HCT116 (cell line): Measurements from ENCODE around the gene GBGT1.
A peak's percentile ranks its signal among the peaks of the same experiment; 100 is the strongest.

Experiments
- POLR2A ChIP-seq: IDR thresholded peaks from 2 replicates; pipeline ENCODE4 v1.7.0; 2011; ENCODE audit warnings: borderline replicate concordance; ENCODE audit not compliant: insufficient read depth, insufficient read length; ENCODE audit errors: extremely low read depth
- SP1 ChIP-seq: IDR thresholded peaks from 2 replicates; pipeline ENCODE4 v1.6.1; 2012; ENCODE audit warnings: low read depth
- SRF ChIP-seq: IDR thresholded peaks from 2 replicates; pipeline ENCODE4 v1.6.1; 2012; ENCODE audit warnings: low read depth
- TF ChIP-seq, protein P1 (sequence below), 3 experiments: fragments of 200-600 bp in 1 of 3; sonication (generic) in 1 of 3; IDR thresholded peaks in 2 of 3; conservative IDR thresholded peaks in 1 of 3; 2 replicates each; pipeline ENCODE4 v1.5.1; 2012 to 2017; ENCODE audit warnings: low read depth in 2 of 3, low read length in 2 of 3, antibody characterized with exemption in 1 of 3, borderline replicate concordance in 1 of 3, control low read depth in 1 of 3, mild to moderate bottlenecking in 1 of 3, mixed read lengths in 1 of 3, mixed run types in 1 of 3, moderate library complexity in 1 of 3; ENCODE audit not compliant: insufficient read depth in 1 of 3

DNA sequence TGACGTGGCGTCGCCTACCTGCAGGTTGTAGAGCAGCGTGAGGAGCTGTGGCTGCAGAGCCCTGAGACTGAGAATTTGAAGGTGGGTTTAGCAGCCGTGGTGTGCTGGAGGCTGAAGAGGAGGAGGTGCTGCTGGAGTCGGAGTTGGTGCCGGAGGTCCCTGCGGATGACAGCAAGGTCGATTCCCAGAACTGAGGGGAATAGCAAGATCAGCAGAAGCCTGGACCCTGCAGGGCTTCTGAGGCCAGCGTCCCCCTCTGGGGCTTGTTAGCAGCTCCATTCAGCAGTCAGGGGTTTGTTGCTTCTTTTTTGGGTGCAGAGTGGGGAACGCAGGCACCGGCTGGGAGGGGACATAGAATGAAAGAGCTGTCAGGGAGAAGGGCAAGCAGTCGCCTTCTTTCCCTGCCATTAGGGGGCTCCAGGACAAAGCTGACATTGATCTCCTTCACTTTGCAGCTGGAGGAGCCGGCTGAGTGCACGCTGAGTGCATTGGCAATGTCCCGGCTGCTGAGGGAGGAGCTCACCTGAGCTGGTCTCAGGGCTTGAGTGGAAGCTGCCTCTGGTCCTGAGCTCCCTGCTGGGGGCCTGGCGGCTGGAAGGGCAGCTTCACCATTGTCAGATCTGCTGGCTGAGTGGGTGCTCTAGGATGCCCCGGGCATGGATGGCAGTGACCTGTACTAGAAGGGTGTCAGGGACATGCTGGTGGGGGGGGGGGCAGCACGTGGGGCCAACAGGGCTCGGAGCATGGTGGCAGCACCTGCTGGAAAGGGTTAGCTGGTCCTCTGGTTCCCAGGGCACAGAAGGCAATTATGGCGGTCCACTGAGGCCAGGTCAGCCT is 24.5 kb upstream of the GBGT1 start:
- TF ChIP-seq, protein P1, sequence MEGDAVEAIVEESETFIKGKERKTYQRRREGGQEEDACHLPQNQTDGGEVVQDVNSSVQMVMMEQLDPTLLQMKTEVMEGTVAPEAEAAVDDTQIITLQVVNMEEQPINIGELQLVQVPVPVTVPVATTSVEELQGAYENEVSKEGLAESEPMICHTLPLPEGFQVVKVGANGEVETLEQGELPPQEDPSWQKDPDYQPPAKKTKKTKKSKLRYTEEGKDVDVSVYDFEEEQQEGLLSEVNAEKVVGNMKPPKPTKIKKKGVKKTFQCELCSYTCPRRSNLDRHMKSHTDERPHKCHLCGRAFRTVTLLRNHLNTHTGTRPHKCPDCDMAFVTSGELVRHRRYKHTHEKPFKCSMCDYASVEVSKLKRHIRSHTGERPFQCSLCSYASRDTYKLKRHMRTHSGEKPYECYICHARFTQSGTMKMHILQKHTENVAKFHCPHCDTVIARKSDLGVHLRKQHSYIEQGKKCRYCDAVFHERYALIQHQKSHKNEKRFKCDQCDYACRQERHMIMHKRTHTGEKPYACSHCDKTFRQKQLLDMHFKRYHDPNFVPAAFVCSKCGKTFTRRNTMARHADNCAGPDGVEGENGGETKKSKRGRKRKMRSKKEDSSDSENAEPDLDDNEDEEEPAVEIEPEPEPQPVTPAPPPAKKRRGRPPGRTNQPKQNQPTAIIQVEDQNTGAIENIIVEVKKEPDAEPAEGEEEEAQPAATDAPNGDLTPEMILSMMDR (IDR thresholded peaks at IDR 0.05 in 2 of 3, conservative IDR thresholded peaks at IDR 0.05 in 1 of 3; ENCODE audit: borderline replicate concordance in 1 of 3, insufficient read depth in 1 of 3, low read depth in 2 of 3, low read length in 2 of 3), result peak; percentile 37 to 58 (median 48); a peak in 5 of 6 replicates
- TF ChIP-seq POLR2A (no peak), SP1 (no peak), SRF (no peak)
